HL-60 (cell line): ENCODE data around the gene FAM170B.

Source experiments
- GABPA ChIP-seq: IDR thresholded peaks from 2 replicates; pipeline ENCODE4 v1.6.1; 2012; ENCODE audit warnings: low read depth
- POLR2AphosphoS5 ChIP-seq: IDR thresholded peaks from 2 replicates; pipeline ENCODE4 v1.6.1; 2012; ENCODE audit warnings: low read depth
- SPI1 ChIP-seq: IDR thresholded peaks from 2 replicates; pipeline ENCODE4 v1.6.1; 2012; ENCODE audit warnings: low read depth, mild to moderate bottlenecking, borderline replicate concordance
- TF ChIP-seq, protein P1 (sequence below): IDR thresholded peaks from one replicate; pipeline ENCODE4 v1.5.1; 2011; ENCODE audit warnings: low read length, control low read depth, inconsistent platforms; ENCODE audit not compliant: insufficient read depth
- TF ChIP-seq, protein P2 (sequence below): IDR thresholded peaks from 2 replicates; pipeline ENCODE4 v1.6.1; 2012; ENCODE audit warnings: low read depth; ENCODE audit not compliant: insufficient replicate concordance

DNA sequence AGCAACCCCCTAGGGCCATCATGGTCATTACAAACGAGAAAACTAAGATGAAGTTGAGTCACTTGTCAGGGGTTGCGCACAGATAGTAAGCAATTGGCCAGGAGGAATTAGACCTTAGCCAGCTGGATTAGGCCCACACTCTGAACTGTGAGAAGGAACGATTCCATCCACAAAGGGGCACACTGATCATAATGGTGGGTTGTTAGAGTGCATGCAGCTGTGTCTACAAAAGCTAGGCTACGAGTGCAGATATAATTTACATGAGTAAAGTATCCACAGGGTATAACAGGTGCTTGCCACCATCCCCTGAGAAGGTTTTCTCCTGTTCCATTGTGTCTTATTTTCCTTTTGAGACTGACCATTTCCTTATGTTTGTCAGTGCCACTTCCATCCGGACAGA lies 16.6 kb upstream of the FAM170B start:
- TF ChIP-seq, protein P1, sequence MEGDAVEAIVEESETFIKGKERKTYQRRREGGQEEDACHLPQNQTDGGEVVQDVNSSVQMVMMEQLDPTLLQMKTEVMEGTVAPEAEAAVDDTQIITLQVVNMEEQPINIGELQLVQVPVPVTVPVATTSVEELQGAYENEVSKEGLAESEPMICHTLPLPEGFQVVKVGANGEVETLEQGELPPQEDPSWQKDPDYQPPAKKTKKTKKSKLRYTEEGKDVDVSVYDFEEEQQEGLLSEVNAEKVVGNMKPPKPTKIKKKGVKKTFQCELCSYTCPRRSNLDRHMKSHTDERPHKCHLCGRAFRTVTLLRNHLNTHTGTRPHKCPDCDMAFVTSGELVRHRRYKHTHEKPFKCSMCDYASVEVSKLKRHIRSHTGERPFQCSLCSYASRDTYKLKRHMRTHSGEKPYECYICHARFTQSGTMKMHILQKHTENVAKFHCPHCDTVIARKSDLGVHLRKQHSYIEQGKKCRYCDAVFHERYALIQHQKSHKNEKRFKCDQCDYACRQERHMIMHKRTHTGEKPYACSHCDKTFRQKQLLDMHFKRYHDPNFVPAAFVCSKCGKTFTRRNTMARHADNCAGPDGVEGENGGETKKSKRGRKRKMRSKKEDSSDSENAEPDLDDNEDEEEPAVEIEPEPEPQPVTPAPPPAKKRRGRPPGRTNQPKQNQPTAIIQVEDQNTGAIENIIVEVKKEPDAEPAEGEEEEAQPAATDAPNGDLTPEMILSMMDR, result no peak
- TF ChIP-seq POLR2AphosphoS5 (no peak), GABPA (no peak), SPI1 (no peak)
- TF ChIP-seq, protein P2, sequence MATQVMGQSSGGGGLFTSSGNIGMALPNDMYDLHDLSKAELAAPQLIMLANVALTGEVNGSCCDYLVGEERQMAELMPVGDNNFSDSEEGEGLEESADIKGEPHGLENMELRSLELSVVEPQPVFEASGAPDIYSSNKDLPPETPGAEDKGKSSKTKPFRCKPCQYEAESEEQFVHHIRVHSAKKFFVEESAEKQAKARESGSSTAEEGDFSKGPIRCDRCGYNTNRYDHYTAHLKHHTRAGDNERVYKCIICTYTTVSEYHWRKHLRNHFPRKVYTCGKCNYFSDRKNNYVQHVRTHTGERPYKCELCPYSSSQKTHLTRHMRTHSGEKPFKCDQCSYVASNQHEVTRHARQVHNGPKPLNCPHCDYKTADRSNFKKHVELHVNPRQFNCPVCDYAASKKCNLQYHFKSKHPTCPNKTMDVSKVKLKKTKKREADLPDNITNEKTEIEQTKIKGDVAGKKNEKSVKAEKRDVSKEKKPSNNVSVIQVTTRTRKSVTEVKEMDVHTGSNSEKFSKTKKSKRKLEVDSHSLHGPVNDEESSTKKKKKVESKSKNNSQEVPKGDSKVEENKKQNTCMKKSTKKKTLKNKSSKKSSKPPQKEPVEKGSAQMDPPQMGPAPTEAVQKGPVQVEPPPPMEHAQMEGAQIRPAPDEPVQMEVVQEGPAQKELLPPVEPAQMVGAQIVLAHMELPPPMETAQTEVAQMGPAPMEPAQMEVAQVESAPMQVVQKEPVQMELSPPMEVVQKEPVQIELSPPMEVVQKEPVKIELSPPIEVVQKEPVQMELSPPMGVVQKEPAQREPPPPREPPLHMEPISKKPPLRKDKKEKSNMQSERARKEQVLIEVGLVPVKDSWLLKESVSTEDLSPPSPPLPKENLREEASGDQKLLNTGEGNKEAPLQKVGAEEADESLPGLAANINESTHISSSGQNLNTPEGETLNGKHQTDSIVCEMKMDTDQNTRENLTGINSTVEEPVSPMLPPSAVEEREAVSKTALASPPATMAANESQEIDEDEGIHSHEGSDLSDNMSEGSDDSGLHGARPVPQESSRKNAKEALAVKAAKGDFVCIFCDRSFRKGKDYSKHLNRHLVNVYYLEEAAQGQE, result no peak
